ENCODE measurements around the gene ADARB2. TPM values are rescaled to one million over a fixed set of nuclear protein-coding genes. Genes with fewer than 3 reads are reported as not detected.

Gene ADARB2
- polyA plus RNA-seq, 1 of the 3 experiments (the other 2 are of a cell fraction): not detected

DNA sequence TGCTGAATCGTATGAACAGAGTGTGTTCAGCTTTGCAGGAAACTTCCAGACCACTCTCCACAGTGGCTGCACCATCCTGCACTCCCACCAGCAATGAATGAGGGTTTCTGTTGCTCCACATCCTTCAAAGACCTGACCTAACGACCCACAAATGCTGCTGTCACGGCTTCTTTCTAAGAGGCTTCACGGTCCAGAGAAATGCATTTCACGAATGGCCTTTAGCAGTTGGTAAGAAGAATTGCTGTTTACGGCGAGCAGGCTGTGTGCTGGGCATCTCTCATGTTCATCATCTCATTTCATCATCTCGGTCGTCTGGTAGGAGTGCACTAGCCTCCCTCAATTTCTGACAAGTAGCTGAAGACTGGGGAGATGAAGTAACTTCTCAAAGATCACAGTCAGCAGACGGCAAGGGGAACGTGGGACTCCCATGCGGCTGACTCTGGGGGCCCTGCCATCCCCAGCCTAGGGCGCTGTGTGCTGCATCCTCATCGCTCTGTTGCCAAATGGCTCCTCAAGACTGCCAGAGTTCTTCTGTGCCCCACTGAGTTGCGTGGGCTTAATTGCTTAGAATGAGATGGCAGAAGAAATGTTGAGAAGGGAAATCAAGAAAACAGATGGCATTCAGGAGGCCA is 72.9 kb downstream of the ADARB2 start:
- ChIA-PET CTCF (no interaction called here), POLR2A (no interaction called here)
- no peak overlapping the region for H3K27ac ChIP-seq (ENCODE audit: low read depth in 2 of 2, low read length in 1 of 2)
- no peaks in the 10 kb centered on the region for H3K36me3 ChIP-seq (replicated peaks in 1 of 2; ENCODE audit: control insufficient read depth in 1 of 2, insufficient read depth in 2 of 2, low read length in 1 of 2)
- H3K4me1 ChIP-seq (ENCODE audit: control insufficient read depth in 1 of 2, insufficient read depth in 2 of 2, low read depth in 1 of 2, low read length in 1 of 2): no peaks in the 10 kb centered on the region; a peak in 1 of 4 replicates
- H3F3A ChIP-seq (replicated peaks; ENCODE audit: insufficient read depth): no peaks in the 10 kb centered on the region
- no peak overlapping the region for H2AFZ ChIP-seq (ENCODE audit: low read depth)
- H3K4me2 ChIP-seq: no peak overlapping the region
- H3K79me2 ChIP-seq (ENCODE audit: insufficient read depth): no peaks in the 10 kb centered on the region
- no peaks in the 10 kb centered on the region for H3K9me3 ChIP-seq
- WGBS (ENCODE audit: low lambda C conversion rate): 37% methylated on average over 15 of the region's 15 CpGs
- H3K9ac ChIP-seq: no peak overlapping the region
- TF ChIP-seq FOXM1 (IDR thresholded peaks at IDR 0.05; ENCODE audit: low read depth) (no peak), TEAD4 (IDR thresholded peaks at IDR 0.05; ENCODE audit: borderline replicate concordance, insufficient read depth) (no peak), JUND (IDR thresholded peaks at IDR 0.05) (no peak), SMC3 (IDR thresholded peaks at IDR 0.05; ENCODE audit: low read depth, low read length) (no peak), POLR2AphosphoS5 (IDR thresholded peaks at IDR 0.05; ENCODE audit: low read depth, low read length) (no peak), EP300 (IDR thresholded peaks at IDR 0.05; ENCODE audit: borderline replicate concordance in 1 of 2, low read depth in 1 of 2, low read length in 1 of 2) (no peak), NRF1 (IDR thresholded peaks at IDR 0.05; ENCODE audit: low read depth, low read length) (no peak), RCOR1 (IDR thresholded peaks at IDR 0.05; ENCODE audit: low read length) (no peak), CHD2 (IDR thresholded peaks at IDR 0.05; ENCODE audit: low read length, partially characterized antibody) (no peak), MXI1 (IDR thresholded peaks at IDR 0.05; ENCODE audit: low read depth, low read length) (no peak), FOSL2 (IDR thresholded peaks at IDR 0.05; ENCODE audit: borderline replicate concordance, low read depth) (no peak), RAD21 (IDR thresholded peaks at IDR 0.05; ENCODE audit: low read length) (no peak), NFIC (IDR thresholded peaks at IDR 0.05; ENCODE audit: borderline replicate concordance) (no peak)
- TF ChIP-seq, protein P1, sequence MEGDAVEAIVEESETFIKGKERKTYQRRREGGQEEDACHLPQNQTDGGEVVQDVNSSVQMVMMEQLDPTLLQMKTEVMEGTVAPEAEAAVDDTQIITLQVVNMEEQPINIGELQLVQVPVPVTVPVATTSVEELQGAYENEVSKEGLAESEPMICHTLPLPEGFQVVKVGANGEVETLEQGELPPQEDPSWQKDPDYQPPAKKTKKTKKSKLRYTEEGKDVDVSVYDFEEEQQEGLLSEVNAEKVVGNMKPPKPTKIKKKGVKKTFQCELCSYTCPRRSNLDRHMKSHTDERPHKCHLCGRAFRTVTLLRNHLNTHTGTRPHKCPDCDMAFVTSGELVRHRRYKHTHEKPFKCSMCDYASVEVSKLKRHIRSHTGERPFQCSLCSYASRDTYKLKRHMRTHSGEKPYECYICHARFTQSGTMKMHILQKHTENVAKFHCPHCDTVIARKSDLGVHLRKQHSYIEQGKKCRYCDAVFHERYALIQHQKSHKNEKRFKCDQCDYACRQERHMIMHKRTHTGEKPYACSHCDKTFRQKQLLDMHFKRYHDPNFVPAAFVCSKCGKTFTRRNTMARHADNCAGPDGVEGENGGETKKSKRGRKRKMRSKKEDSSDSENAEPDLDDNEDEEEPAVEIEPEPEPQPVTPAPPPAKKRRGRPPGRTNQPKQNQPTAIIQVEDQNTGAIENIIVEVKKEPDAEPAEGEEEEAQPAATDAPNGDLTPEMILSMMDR (IDR thresholded peaks at IDR 0.05): no peak
- TF ChIP-seq, protein P2, sequence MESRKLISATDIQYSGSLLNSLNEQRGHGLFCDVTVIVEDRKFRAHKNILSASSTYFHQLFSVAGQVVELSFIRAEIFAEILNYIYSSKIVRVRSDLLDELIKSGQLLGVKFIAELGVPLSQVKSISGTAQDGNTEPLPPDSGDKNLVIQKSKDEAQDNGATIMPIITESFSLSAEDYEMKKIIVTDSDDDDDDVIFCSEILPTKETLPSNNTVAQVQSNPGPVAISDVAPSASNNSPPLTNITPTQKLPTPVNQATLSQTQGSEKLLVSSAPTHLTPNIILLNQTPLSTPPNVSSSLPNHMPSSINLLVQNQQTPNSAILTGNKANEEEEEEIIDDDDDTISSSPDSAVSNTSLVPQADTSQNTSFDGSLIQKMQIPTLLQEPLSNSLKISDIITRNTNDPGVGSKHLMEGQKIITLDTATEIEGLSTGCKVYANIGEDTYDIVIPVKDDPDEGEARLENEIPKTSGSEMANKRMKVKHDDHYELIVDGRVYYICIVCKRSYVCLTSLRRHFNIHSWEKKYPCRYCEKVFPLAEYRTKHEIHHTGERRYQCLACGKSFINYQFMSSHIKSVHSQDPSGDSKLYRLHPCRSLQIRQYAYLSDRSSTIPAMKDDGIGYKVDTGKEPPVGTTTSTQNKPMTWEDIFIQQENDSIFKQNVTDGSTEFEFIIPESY (IDR thresholded peaks at IDR 0.05; ENCODE audit: borderline replicate concordance, low read depth): no peak
- no peaks in the 10 kb centered on the region for H3K9me2 ChIP-seq
- H3K27me3 ChIP-seq (ENCODE audit: insufficient read depth): no peaks in the 10 kb centered on the region
- H4K20me1 ChIP-seq (ENCODE audit: insufficient read depth): no peaks in the 10 kb centered on the region
- no peak overlapping the region for H3K4me3 ChIP-seq (ENCODE audit: low read depth in 2 of 2, low read length in 1 of 2)
- DNase-seq: no peak

- WGBS (ENCODE audit: low lambda C conversion rate): 81% methylated on average over 17 of the region's 17 CpGs
- no peaks in the 10 kb centered on the region for H3K9me3 ChIP-seq
Measured at GRCh38 chr10:1663226-1663625, 74.1 kb downstream of the ADARB2 start.

More at GRCh38 chr10:1663226-1663625, 74.1 kb downstream of the ADARB2 start:
- Histone ChIP-seq H3K9me2 (no peaks in the 10 kb centered on the region), H3K4me2 (no peak overlapping the region), H3K36me3 (replicated peaks in 1 of 2; ENCODE audit: control insufficient read depth in 1 of 2, insufficient read depth in 2 of 2, low read length in 1 of 2) (no peaks in the 10 kb centered on the region), H3K27ac (ENCODE audit: low read depth in 2 of 2, low read length in 1 of 2) (no peak overlapping the region), H3K27me3 (ENCODE audit: insufficient read depth) (no peaks in the 10 kb centered on the region), H4K20me1 (ENCODE audit: insufficient read depth) (no peaks in the 10 kb centered on the region), H2AFZ (ENCODE audit: low read depth) (no peak overlapping the region), H3K4me3 (ENCODE audit: low read depth in 2 of 2, low read length in 1 of 2) (no peak overlapping the region), H3K4me1 (ENCODE audit: control insufficient read depth in 1 of 2, insufficient read depth in 2 of 2, low read depth in 1 of 2, low read length in 1 of 2) (peaks cover 0 to 2% of the 10 kb centered on the region in 2 experiments; a peak in 1 of 4 replicates), H3F3A (replicated peaks; ENCODE audit: insufficient read depth) (no peaks in the 10 kb centered on the region), H3K9ac (no peak overlapping the region), H3K79me2 (ENCODE audit: insufficient read depth) (no peaks in the 10 kb centered on the region)
- no peak for TF ChIP-seq FOSL2 (IDR thresholded peaks at IDR 0.05; ENCODE audit: borderline replicate concordance, low read depth)
- TF ChIP-seq EZH2phosphoT487 (IDR thresholded peaks at IDR 0.05; ENCODE audit: borderline replicate concordance, low read depth): no peak
- TF ChIP-seq YY1 (IDR thresholded peaks at IDR 0.05; ENCODE audit: low read depth): no peak
- no peak for DNase-seq
- POLR2A ChIA-PET: no interaction called here
- CTCF ChIA-PET: no interaction called here
